ENCODE measurements around the gene GNAO1. TPM values are rescaled to one million over a fixed set of nuclear protein-coding genes. Genes with fewer than 3 reads are reported as not detected.

Gene GNAO1
- total RNA-seq, 1 donor from 2014 or later: 1.2 TPM

DNA sequence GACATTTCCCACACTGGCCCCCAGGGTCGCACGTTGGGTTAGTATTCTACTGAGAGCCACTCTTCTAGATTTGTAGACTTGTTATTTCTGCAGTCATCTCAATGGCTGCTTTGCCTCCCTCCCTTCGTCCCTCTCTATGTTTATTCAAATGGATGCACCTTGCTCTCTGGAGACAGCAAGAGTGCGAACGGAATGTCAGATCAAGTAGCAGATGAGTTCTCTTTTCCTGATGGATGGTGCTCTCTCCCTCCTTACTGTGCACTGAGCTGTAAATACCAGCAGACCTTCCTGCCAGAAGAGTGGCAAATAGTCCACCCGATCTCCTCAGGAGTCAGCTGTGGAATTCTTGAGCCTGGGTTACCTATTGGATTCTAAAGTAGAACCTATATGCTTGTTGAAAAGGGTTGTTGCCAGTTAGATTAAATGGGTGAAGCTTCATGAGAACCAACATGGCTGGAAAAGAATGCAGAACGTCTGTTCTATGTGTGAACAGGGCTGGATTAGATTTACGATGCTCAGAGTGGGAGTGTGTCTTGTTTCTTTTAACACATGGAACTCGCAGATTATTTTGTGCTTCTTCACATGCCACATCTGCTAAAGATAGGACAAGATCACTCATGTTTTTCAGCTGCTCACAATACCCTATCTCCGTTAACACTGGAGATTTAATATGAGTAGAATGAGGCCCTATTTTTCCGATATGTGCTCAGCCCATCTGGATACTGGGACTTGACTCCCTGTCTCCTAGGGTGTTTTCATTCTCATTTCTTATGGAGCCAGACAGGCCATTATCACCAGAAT is 6.1 kb downstream of the GNAO1 start:
- no peak for DNase-seq (ENCODE audit: low spot score)
- no peaks in the 10 kb centered on the region for H3K36me3 Mint-ChIP-seq (ENCODE audit: low read depth)
- H3K9me3 Mint-ChIP-seq (ENCODE audit: low read depth): no peaks in the 10 kb centered on the region
- H3K27me3 Mint-ChIP-seq (ENCODE audit: low read depth): peaks cover 58% of the 10 kb centered on the region
- TF ChIP-seq, protein P1, sequence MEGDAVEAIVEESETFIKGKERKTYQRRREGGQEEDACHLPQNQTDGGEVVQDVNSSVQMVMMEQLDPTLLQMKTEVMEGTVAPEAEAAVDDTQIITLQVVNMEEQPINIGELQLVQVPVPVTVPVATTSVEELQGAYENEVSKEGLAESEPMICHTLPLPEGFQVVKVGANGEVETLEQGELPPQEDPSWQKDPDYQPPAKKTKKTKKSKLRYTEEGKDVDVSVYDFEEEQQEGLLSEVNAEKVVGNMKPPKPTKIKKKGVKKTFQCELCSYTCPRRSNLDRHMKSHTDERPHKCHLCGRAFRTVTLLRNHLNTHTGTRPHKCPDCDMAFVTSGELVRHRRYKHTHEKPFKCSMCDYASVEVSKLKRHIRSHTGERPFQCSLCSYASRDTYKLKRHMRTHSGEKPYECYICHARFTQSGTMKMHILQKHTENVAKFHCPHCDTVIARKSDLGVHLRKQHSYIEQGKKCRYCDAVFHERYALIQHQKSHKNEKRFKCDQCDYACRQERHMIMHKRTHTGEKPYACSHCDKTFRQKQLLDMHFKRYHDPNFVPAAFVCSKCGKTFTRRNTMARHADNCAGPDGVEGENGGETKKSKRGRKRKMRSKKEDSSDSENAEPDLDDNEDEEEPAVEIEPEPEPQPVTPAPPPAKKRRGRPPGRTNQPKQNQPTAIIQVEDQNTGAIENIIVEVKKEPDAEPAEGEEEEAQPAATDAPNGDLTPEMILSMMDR (IDR thresholded peaks at IDR 0.05): no peak
- peaks cover 8% of the 10 kb centered on the region for H3K4me1 Mint-ChIP-seq (ENCODE audit: low read depth)
- no peak overlapping the region for H3K27ac Mint-ChIP-seq (ENCODE audit: unreplicated experiment)
- H3K4me3 Mint-ChIP-seq (ENCODE audit: unreplicated experiment): no peak overlapping the region

DNA sequence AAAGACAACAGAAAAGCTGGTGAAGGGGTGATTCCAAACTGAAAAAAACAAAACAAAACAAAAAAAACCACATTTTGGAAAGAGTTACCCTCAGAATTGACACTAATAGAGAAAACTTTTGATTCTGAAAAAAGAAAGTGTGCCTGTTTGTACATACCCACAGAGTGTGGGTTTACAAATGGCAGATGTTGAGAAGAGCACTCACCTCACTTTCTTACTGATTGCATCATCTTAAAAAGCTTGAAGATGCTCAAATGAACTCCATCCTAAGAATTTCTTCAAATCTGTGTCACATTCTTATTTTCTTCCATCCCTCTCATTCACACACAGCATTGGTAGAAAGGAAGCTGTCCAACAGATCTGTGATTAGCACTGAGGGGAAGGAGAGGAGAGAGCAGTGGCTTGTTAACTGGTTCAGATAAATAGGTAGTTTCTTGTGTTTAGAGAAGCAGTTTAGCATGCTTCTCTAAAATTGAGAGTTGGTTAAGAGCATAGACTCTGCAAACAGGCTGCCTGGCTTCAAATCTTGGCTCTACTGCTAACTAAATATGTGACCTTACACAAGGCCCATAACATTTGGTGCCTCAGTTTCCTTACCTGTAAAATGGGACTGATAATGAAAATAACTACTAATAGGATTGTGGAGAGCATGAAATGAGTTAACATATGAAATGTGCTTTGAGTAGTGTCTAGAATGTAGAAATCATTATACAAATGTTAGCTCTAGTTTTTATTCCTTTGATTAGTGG is 6.9 kb downstream of the GNAO1 start:
- H3K4me3 Mint-ChIP-seq (ENCODE audit: unreplicated experiment): no peak overlapping the region
- H3K4me1 Mint-ChIP-seq (ENCODE audit: low read depth): peaks cover 8% of the 10 kb centered on the region

DNA sequence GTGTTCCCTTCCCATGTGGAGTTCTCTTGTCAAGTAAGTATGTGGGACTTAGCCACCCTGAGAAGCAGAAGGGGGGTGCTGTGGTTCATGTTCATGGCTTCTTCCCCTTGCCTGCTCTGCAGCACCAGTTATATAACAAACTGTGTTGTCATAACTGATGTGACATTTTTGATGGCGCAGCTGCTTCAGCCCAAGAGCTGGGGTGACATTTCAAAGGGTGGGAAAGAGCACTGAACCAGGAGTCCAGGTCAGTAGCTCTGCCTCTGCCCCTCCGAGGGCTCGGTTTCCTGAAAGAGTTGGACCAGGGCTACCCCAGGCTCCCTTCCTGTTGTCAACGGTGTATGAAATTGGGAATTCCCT is 7.4 kb downstream of the GNAO1 start:
- no peaks in the 10 kb centered on the region for H3K36me3 Mint-ChIP-seq (ENCODE audit: low read depth)
- H3K27me3 Mint-ChIP-seq (ENCODE audit: low read depth): peaks cover 45% of the 10 kb centered on the region
- no peak overlapping the region for H3K4me3 Mint-ChIP-seq (ENCODE audit: unreplicated experiment)
- H3K4me1 Mint-ChIP-seq (ENCODE audit: low read depth): peaks cover 8% of the 10 kb centered on the region
- no peak for DNase-seq (ENCODE audit: low spot score)
- H3K27ac Mint-ChIP-seq (ENCODE audit: unreplicated experiment): no peak overlapping the region
- H3K9me3 Mint-ChIP-seq (ENCODE audit: low read depth): no peaks in the 10 kb centered on the region
- TF ChIP-seq, protein P1 (IDR thresholded peaks at IDR 0.05): no peak

More for the DNA sequence above, 6.9 kb downstream of the GNAO1 start:
- Mint-ChIP-seq H3K36me3 (ENCODE audit: low read depth) (no peaks in the 10 kb centered on the region), H3K27me3 (ENCODE audit: low read depth) (peaks cover 51% of the 10 kb centered on the region), H3K9me3 (ENCODE audit: low read depth) (no peaks in the 10 kb centered on the region), H3K27ac (ENCODE audit: unreplicated experiment) (no peak overlapping the region)
- TF ChIP-seq, protein P1 (IDR thresholded peaks at IDR 0.05): no peak
- no peak for DNase-seq (ENCODE audit: low spot score)

DNA sequence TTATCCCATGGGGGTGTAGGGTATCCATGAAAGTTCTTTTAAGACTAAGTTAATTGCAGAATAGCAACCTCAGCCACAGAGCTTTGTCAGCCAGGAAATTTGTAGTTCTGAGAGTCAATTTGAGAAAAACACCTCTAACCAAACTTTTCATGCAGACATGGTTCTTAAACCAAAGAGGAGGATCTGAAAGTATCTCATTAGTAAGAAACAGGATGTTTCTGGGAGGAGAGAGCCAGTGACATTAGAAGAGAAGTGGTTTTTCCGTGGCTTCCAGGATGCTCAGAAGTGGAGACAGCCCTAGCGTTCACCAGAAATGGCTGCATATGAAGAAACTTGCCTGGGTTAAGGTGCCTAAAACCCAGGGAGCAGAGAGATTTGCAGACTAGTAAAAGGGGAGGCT is 7.9 kb downstream of the GNAO1 start:
- H3K4me3 Mint-ChIP-seq (ENCODE audit: unreplicated experiment): no peak overlapping the region
- no peak overlapping the region for H3K27ac Mint-ChIP-seq (ENCODE audit: unreplicated experiment)
- TF ChIP-seq, protein P1 (IDR thresholded peaks at IDR 0.05): no peak
- no peaks in the 10 kb centered on the region for H3K36me3 Mint-ChIP-seq (ENCODE audit: low read depth)
- H3K27me3 Mint-ChIP-seq (ENCODE audit: low read depth): peaks cover 41% of the 10 kb centered on the region
- no peaks in the 10 kb centered on the region for H3K9me3 Mint-ChIP-seq (ENCODE audit: low read depth)
- H3K4me1 Mint-ChIP-seq (ENCODE audit: low read depth): peaks cover 7% of the 10 kb centered on the region
- DNase-seq (ENCODE audit: low spot score): no peak

DNA sequence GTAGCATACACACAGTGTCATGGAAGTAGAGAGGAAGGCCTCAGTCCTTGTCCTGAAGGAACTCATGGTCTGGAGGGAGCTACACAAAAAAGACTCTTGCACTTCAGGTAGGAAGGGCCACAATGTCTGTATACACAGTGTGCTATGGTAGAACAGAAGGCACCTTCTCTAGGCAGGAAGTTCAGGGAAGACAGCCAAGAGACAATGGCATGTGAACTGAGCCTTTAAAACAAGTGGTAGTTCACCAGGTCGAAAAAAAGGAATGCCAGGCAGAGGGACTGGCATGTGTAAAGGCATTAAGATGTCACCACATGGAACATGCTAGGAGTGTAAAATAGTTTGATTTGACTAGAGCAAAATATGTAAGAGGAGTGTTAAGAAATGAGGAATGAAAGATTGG is 9.7 kb downstream of the GNAO1 start:
- DNase-seq (ENCODE audit: low spot score): no peak
- no peak overlapping the region for H3K27ac Mint-ChIP-seq (ENCODE audit: unreplicated experiment)
- no peak overlapping the region for H3K4me3 Mint-ChIP-seq (ENCODE audit: unreplicated experiment)
- TF ChIP-seq, protein P1 (IDR thresholded peaks at IDR 0.05): no peak
- no peaks in the 10 kb centered on the region for H3K9me3 Mint-ChIP-seq (ENCODE audit: low read depth)
- peaks cover 33% of the 10 kb centered on the region for H3K27me3 Mint-ChIP-seq (ENCODE audit: low read depth)
- H3K4me1 Mint-ChIP-seq (ENCODE audit: low read depth): no peaks in the 10 kb centered on the region
- no peaks in the 10 kb centered on the region for H3K36me3 Mint-ChIP-seq (ENCODE audit: low read depth)
